WTC11 (cell line): ENCODE data around the gene DHRS2. TPM values are rescaled to one million over a fixed set of nuclear protein-coding genes. Genes with fewer than 3 reads are reported as not detected.

Source experiments
- ATAC-seq: fragments of 200-7000 bp; cut with Tn5 transposase; 2 replicates; pipeline ENCODE4 v1.10.0; 2021; ENCODE audit warnings: mild to moderate bottlenecking, moderate library complexity
- CTCF ChIA-PET: fragments of 300-600 bp; sonication (Branson Sonifier 250); formaldehyde crosslinking; loops from one replicate; lab custom pipeline; 2021; ENCODE audit warnings: antibody characterized with exemption; lab: Charles Lee
- POLR2A ChIA-PET: fragments of 350-600 bp; sonication (Branson Sonifier 250); formaldehyde crosslinking; loops from one replicate; lab custom pipeline; 2021; ENCODE audit warnings: antibody characterized with exemption; lab: Charles Lee
- DNase-seq: peaks from one replicate; pipeline ENCODE4 v3.0.0; 2021; ENCODE audit warnings: low spot score
- H3K27ac Mint-ChIP-seq: 2 replicates; pipeline ENCODE4 v1.8.0; 2021; ENCODE audit warnings: mixed read lengths
- H3K27me3 Mint-ChIP-seq: 2 replicates; pipeline ENCODE4 v1.8.0; 2021; ENCODE audit warnings: low read depth, mild to moderate bottlenecking, moderate library complexity, mixed read lengths
- H3K36me3 Mint-ChIP-seq: 2 replicates; pipeline ENCODE4 v1.8.0; 2021; ENCODE audit warnings: mixed read lengths
- H3K4me1 Mint-ChIP-seq: 2 replicates; pipeline ENCODE4 v1.8.0; 2022; ENCODE audit warnings: mixed read lengths
- H3K4me3 Mint-ChIP-seq: 2 replicates; pipeline ENCODE4 v1.8.0; 2021; ENCODE audit warnings: mild to moderate bottlenecking, moderate library complexity, mixed read lengths
- H3K9me3 Mint-ChIP-seq: 2 replicates; pipeline ENCODE4 v1.8.0; 2021; ENCODE audit warnings: mixed read lengths
- ATF2 ChIP-seq: sonication (generic); formaldehyde crosslinking; IDR thresholded peaks from 2 replicates; pipeline ENCODE4 v1.8.1; 2022; ENCODE audit warnings: low read depth, missing genetic modification reagents, borderline replicate concordance
- ATF6 ChIP-seq: sonication (generic); formaldehyde crosslinking; IDR thresholded peaks from 2 replicates; pipeline ENCODE4 v1.8.1; 2023; ENCODE audit warnings: mild to moderate bottlenecking, missing genetic modification reagents
- ETV6 ChIP-seq: sonication (generic); formaldehyde crosslinking; IDR thresholded peaks from 2 replicates; pipeline ENCODE4 v1.8.1; 2022; ENCODE audit warnings: mild to moderate bottlenecking, missing genetic modification reagents
- GABPB1 ChIP-seq: sonication (generic); formaldehyde crosslinking; IDR thresholded peaks from 2 replicates; pipeline ENCODE4 v1.8.1; 2023; ENCODE audit warnings: mild to moderate bottlenecking, missing genetic modification reagents
- JAZF1 ChIP-seq: fragments of 250-450 bp; sonication (Bioruptor Pico); IDR thresholded peaks from 2 replicates; pipeline ENCODE4 v1.9.0; 2021; ENCODE audit warnings: moderate library complexity, mild to moderate bottlenecking, inconsistent platforms
- MXD4 ChIP-seq: fragments of 250-450 bp; sonication (Bioruptor Pico); IDR thresholded peaks from 2 replicates; pipeline ENCODE4 v1.8.0; 2021; ENCODE audit warnings: mild to moderate bottlenecking, moderate library complexity, borderline replicate concordance
- NR1H2 ChIP-seq: sonication (generic); formaldehyde crosslinking; IDR thresholded peaks from 2 replicates; pipeline ENCODE4 v1.9.0; 2021; ENCODE audit warnings: mild to moderate bottlenecking, moderate library complexity, missing genetic modification reagents
- PRDM15 ChIP-seq: sonication (generic); formaldehyde crosslinking; IDR thresholded peaks from 2 replicates; pipeline ENCODE4 v1.8.0; 2022; ENCODE audit warnings: missing genetic modification reagents
- PRRX2 ChIP-seq: fragments of 250-450 bp; sonication (Bioruptor Pico); IDR thresholded peaks from 2 replicates; pipeline ENCODE4 v1.8.0; 2021; ENCODE audit warnings: mild to moderate bottlenecking
- SMAD4 ChIP-seq: sonication (generic); formaldehyde crosslinking; IDR thresholded peaks from 2 replicates; pipeline ENCODE4 v1.8.0; 2022; ENCODE audit warnings: mild to moderate bottlenecking, missing genetic modification reagents
- STAT6 ChIP-seq: sonication (generic); formaldehyde crosslinking; conservative IDR thresholded peaks from 2 replicates; pipeline ENCODE4 v1.8.1; 2023; ENCODE audit warnings: mild to moderate bottlenecking, low read depth, missing genetic modification reagents, moderate library complexity
- ZMAT4 ChIP-seq: fragments of 250-450 bp; sonication (Bioruptor Pico); IDR thresholded peaks from 2 replicates; pipeline ENCODE4 v1.9.0; 2021; ENCODE audit warnings: mild to moderate bottlenecking
- ZNF121 ChIP-seq: sonication (generic); formaldehyde crosslinking; IDR thresholded peaks from 2 replicates; pipeline ENCODE4 v1.8.0; 2023; ENCODE audit warnings: missing genetic modification reagents
- ZNF138 ChIP-seq: sonication (generic); formaldehyde crosslinking; conservative IDR thresholded peaks from 2 replicates; pipeline ENCODE4 v1.8.1; 2022; ENCODE audit warnings: mild to moderate bottlenecking, moderate library complexity, missing genetic modification reagents
- ZNF232 ChIP-seq: sonication (generic); formaldehyde crosslinking; IDR thresholded peaks from 2 replicates; pipeline ENCODE4 v1.8.0; 2022; ENCODE audit warnings: mild to moderate bottlenecking, missing genetic modification reagents
- total RNA-seq: library from RNA; stranded (reverse); gene quantifications from 3 replicates; pipeline ENCODE4 v1.2.3, GENCODE V29; 2021

Gene DHRS2
- total RNA-seq, 1 experiment from 2014 or later: 4.5 TPM

GRCh38 chr14:23612354-23612732 is 23.8 kb upstream of the DHRS2 start:
- Mint-ChIP-seq H3K27me3 (peaks cover 15% of the 10 kb centered on the region), H3K9me3 (peaks cover 15% of the 10 kb centered on the region), H3K36me3 (no peaks in the 10 kb centered on the region), H3K4me1 (peaks cover 8% of the 10 kb centered on the region; the same call in 1 of the 2 replicates), H3K4me3 (no peak overlapping the region), H3K27ac (no peak overlapping the region)
- DNase-seq (no peak), ATAC-seq (no peak)
- CTCF ChIA-PET: interaction anchor here (1.0 to 9.0 kb wide), 4 partner anchors 20 to 492 kb away, joined by 3 to 69 read pairs (median 10); no protein-coding TSS in a partner anchor
- POLR2A ChIA-PET: no interaction called here
- TF ChIP-seq MXD4 (CRISPR knock-in tag): no peak
- TF ChIP-seq GABPB1: 0 out of 2 replicates have a peak, but pooled peaks have one; percentile 7

- TF ChIP-seq NR1H2 (CRISPR knock-in tag) (no peak), ZNF232 (CRISPR knock-in tag) (no peak), JAZF1 (CRISPR knock-in tag) (no peak), ZMAT4 (CRISPR knock-in tag) (no peak), PRRX2 (CRISPR knock-in tag) (no peak), ATF2 (CRISPR knock-in tag) (no peak), SMAD4 (CRISPR knock-in tag) (no peak), ATF6 (no peak), GABPB1 (no peak), PRDM15 (no peak), ETV6 (CRISPR knock-in tag) (no peak)
- Mint-ChIP-seq H3K27me3 (peaks cover 13% of the 10 kb centered on the region), H3K27ac (no peak overlapping the region), H3K9me3 (peaks cover 15% of the 10 kb centered on the region), H3K4me3 (no peak overlapping the region), H3K4me1 (peaks cover 8% of the 10 kb centered on the region; the same call in 1 of the 2 replicates), H3K36me3 (no peaks in the 10 kb centered on the region)
- ChIA-PET POLR2A (no interaction called here), CTCF (interaction anchor here (1.0 to 9.0 kb wide), 5 partner anchors 20 to 492 kb away, joined by 3 to 69 read pairs (median 4); no protein-coding TSS in a partner anchor)
- ATAC-seq (no peak), DNase-seq (no peak)
These were observed 23.4 kb upstream of the DHRS2 start for GRCh38 chr14:23612802-23613201.

- ChIA-PET CTCF (interaction anchor here (1.0 to 9.0 kb wide), 4 partner anchors 19 to 297 kb away, joined by 3 to 69 read pairs (median 10); no protein-coding TSS in a partner anchor), POLR2A (no interaction called here)
- Mint-ChIP-seq H3K27me3 (peaks cover 17% of the 10 kb centered on the region), H3K27ac (no peak overlapping the region), H3K9me3 (peaks cover 15% of the 10 kb centered on the region), H3K36me3 (no peaks in the 10 kb centered on the region), H3K4me3 (no peak overlapping the region), H3K4me1 (peaks cover 8% of the 10 kb centered on the region; the same call in 1 of the 2 replicates)
- TF ChIP-seq ZNF121 (CRISPR knock-in tag) (no peak), GABPB1 (peak; percentile 81), ZNF138 (CRISPR knock-in tag) (no peak), STAT6 (no peak)
- ATAC-seq (no peak), DNase-seq (no peak)
These were observed 22.7 kb upstream of the DHRS2 start for GRCh38 chr14:23613242-23614070.
